HepG2 (cell line): ENCODE data around the gene SHF. TPM values are rescaled to one million over a fixed set of nuclear protein-coding genes. Genes with fewer than 3 reads are reported as not detected.

ENCODE experiments used
- ATAC-seq: fragments of 200-7000 bp; cut with Tn5 transposase; 3 replicates; pipeline ENCODE4 v1.9.1; 2020; ENCODE audit warnings: mild to moderate bottlenecking, moderate library complexity
- BruUV-seq: library from RNA; stranded (reverse); fragments of 400-500 nt; replicated peaks from 2 replicates; lab custom pipeline; 2021; lab: Mats Ljungman, UMichigan
- CTCF ChIA-PET: fragments of 300-600 bp; formaldehyde crosslinking; extraction: SDS; loops from one replicate; lab custom pipeline; 2021; ENCODE audit warnings: low total read pairs, inconsistent platforms, low intra/inter-chr PET ratio; lab: Yijun Ruan, JAX
- POLR2A ChIA-PET: fragments of 350-600 bp; sonication (Branson Sonifier 250); formaldehyde crosslinking; loops from one replicate; lab custom pipeline; 2020; ENCODE audit warnings: antibody characterized with exemption, inconsistent platforms; lab: Yijun Ruan, JAX
- DNase-seq: peaks from one replicate; pipeline ENCODE4 v3.0.0-alpha.2; 2015; ENCODE audit warnings: low spot score
- FAIRE-seq: peaks from 3 replicates; lab custom pipeline; 2011; peaks lifted over from hg19 to GRCh38; lab: Jason Lieb, UNC
- H2AFZ ChIP-seq: one replicate; pipeline ENCODE4 v1.6.1; 2011; ENCODE audit warnings: low read length, inconsistent platforms
- H3K27ac ChIP-seq: fragments of 300-600 bp; 3 replicates; pipeline ENCODE4 v1.8.0; 2011; ENCODE audit warnings: mixed run types, mild to moderate bottlenecking, mixed read lengths, low read length, inconsistent platforms; ENCODE audit not compliant: insufficient read depth; ENCODE audit errors: extremely low read length
- H3K27me3 ChIP-seq, 2 experiments: fragments of 200-600 bp in 1 of 2; 2 replicates in 1 of 2; 3 replicates in 1 of 2; pipeline versions ENCODE4 v1.6.0 to v1.8.0; 2011; ENCODE audit warnings: low read length in 2 of 2, mild to moderate bottlenecking in 2 of 2, moderate library complexity in 2 of 2, inconsistent platforms in 1 of 2; ENCODE audit not compliant: insufficient read depth in 2 of 2, control insufficient read depth in 1 of 2
- H3K36me3 ChIP-seq, 2 experiments: fragments of 200-600 bp in 1 of 2; replicated peaks in 1 of 2; 2 replicates in 1 of 2; 3 replicates in 1 of 2; pipeline versions ENCODE4 v1.5.1 to v1.8.0; 2011; ENCODE audit warnings: low read length in 2 of 2, inconsistent platforms in 1 of 2; ENCODE audit not compliant: insufficient read depth in 2 of 2, control insufficient read depth in 1 of 2
- H3K4me1 ChIP-seq: 2 replicates; pipeline ENCODE4 v1.5.1; 2012; ENCODE audit warnings: low read length, inconsistent platforms; ENCODE audit not compliant: insufficient read depth
- H3K4me2 ChIP-seq: 2 replicates; pipeline ENCODE4 v1.6.0; 2011; ENCODE audit warnings: low read depth, low read length, inconsistent platforms
- H3K4me3 ChIP-seq, 3 experiments: fragments of 200-600 bp in 1 of 3; sonication (generic), shearing (Covaris generic) in 1 of 3; replicated peaks in 1 of 3; 2 replicates each; pipeline ENCODE4 v1.5.1; 2011 to 2016; ENCODE audit warnings: low read length in 3 of 3, inconsistent platforms in 2 of 3, low read depth in 2 of 3, mild to moderate bottlenecking in 2 of 3, control low read depth in 1 of 3, mixed read lengths in 1 of 3; ENCODE audit not compliant: insufficient read depth in 1 of 3
- H3K79me2 ChIP-seq: one replicate; pipeline ENCODE4 v1.6.1; 2011; ENCODE audit warnings: low read length, inconsistent platforms; ENCODE audit not compliant: insufficient read depth
- H3K9ac ChIP-seq: 2 replicates; pipeline ENCODE4 v1.6.0; 2011; ENCODE audit warnings: mild to moderate bottlenecking, low read depth, low read length, inconsistent platforms; ENCODE audit not compliant: insufficient read depth
- H3K9me3 ChIP-seq: 2 replicates; pipeline ENCODE4 v1.5.1; 2012; ENCODE audit warnings: mild to moderate bottlenecking, low read length
- H4K20me1 ChIP-seq: 2 replicates; pipeline ENCODE4 v1.6.0; 2011; ENCODE audit warnings: inconsistent platforms, mild to moderate bottlenecking, low read length, moderate library complexity; ENCODE audit not compliant: insufficient read depth
- IRF9 ChIP-seq: sonication (generic); formaldehyde crosslinking; IDR thresholded peaks from 2 replicates; pipeline ENCODE4 v1.8.0; 2022; ENCODE audit warnings: missing genetic modification reagents, mild to moderate bottlenecking, borderline replicate concordance
- ZKSCAN5 ChIP-seq: sonication (generic); formaldehyde crosslinking; IDR thresholded peaks from 2 replicates; pipeline ENCODE4 v1.5.1; 2020; ENCODE audit warnings: mild to moderate bottlenecking, missing genetic modification reagents
- ZNF121 ChIP-seq: sonication (generic); formaldehyde crosslinking; IDR thresholded peaks from 2 replicates; pipeline ENCODE4 v1.5.0; 2020; ENCODE audit warnings: mild to moderate bottlenecking, missing genetic modification reagents
- ZNF703 ChIP-seq: sonication (generic); formaldehyde crosslinking; IDR thresholded peaks from 2 replicates; pipeline ENCODE4 v1.5.1; 2020; ENCODE audit warnings: missing genetic modification reagents, mild to moderate bottlenecking, moderate library complexity, borderline replicate concordance
- WGBS: methylation state at CpG from one replicate; pipeline ENCODE4 v1.1.6; 2017; ENCODE audit warnings: low lambda C conversion rate; 5-methylcytosine and 5-hydroxymethylcytosine counted together
- in situ Hi-C: cut with HindIII; loops from 2 replicates; pipeline ENCODE4 v1.10.0; 2017; ENCODE audit warnings: low pct_unique_long_range_greater_than_20kb; ENCODE audit not compliant: extremely low pct_ligation_motif_present
- intact Hi-C: fragments of 100-400 bp; cut with micrococcal nuclease; formaldehyde crosslinking; loops from one replicate; pipeline ENCODE4 v1.10.0; 2022; ENCODE audit not compliant: unreplicated experiment
- polyA plus RNA-seq, 8 experiments: library from polyadenylated mRNA; depleted of rRNA in 3 of 8; stranded (reverse) in 7 of 8; unstranded in 1 of 8; fragments of >200 nt; fragmentation: Illumina TruSeq in 4 of 8; extraction: Trizol in 4 of 8; gene quantifications; 2 replicates each; pipeline versions ENCODE4 v1.2.1 to v1.2.3, GENCODE V29; 2011 to 2016; ENCODE audit warnings: low read depth in 4 of 8, missing spikeins in 1 of 8, mixed read lengths in 1 of 8; ENCODE audit not compliant: insufficient read depth in 1 of 8
- total RNA-seq, 5 experiments: library from RNA; depleted of rRNA; stranded (reverse); fragments of >200 nt; fragmentation: Illumina TruSeq; extraction: Trizol; gene quantifications; 2 replicates each; pipeline ENCODE4 v1.2.3, GENCODE V29; 2016; ENCODE audit warnings: low read depth in 1 of 5

Gene SHF
- total and polyA plus RNA-seq, 2 of the 13 experiments (the other 11 are each of a cell fraction or from before 2014, with no cell fraction given) = 20.9 to 25.5 TPM

GRCh38 chr15:45130291-45131000 is 57.3 kb downstream of the SHF start:
- Histone ChIP-seq H3K27me3 (peaks cover 2 to 17% of the 10 kb centered on the region in 2 experiments; a peak in 4 of 5 replicates), H3K36me3 (no peaks in the 10 kb centered on the region), H3K27ac (no peak overlapping the region), H3K79me2 (no peaks in the 10 kb centered on the region), H3K4me1 (peaks cover 25% of the 10 kb centered on the region), H2AFZ (no peak overlapping the region), H3K4me2 (no peak overlapping the region), H3K9me3 (no peaks in the 10 kb centered on the region), H3K9ac (no peak overlapping the region), H3K4me3 (no peak overlapping the region), H4K20me1 (no peaks in the 10 kb centered on the region)
- in situ Hi-C loops = no loop called here
- intact Hi-C loops = no loop called here
- FAIRE-seq (no peak), DNase-seq (no peak), ATAC-seq (no peak)
- ChIA-PET CTCF (no interaction called here), POLR2A (no interaction called here)
- WGBS = 71% methylated on average over 4 of the region's 7 CpGs
- BruUV-seq = no TSS peak
- TF ChIP-seq IRF9 (CRISPR knock-in tag) (no peak), ZNF121 (CRISPR knock-in tag) (0 out of 2 replicates have a peak, but pooled peaks have one; percentile 17)

- H3K9me3 ChIP-seq = no peaks in the 10 kb centered on the region
- FAIRE-seq = no peak
- no peaks in the 10 kb centered on the region for H3K79me2 ChIP-seq
- H2AFZ ChIP-seq = no peak within 1 kb of the TSS
- no peaks in the 10 kb centered on the region for H3K36me3 ChIP-seq
- TF ChIP-seq ZNF703 (CRISPR knock-in tag) = no peak
- no peak for TF ChIP-seq ZKSCAN5
- H3K9ac ChIP-seq = no peak within 1 kb of the TSS
- ChIA-PET POLR2A (no interaction called here), CTCF (no interaction called here)
- no peak within 1 kb of the TSS for H3K4me2 ChIP-seq
- WGBS = 78% methylated on average over 37 of the region's 46 CpGs
- H3K27me3 ChIP-seq = peaks cover 2 to 18% of the 10 kb centered on the region in 2 experiments; a peak in 4 of 5 replicates
- H4K20me1 ChIP-seq = no peaks in the 10 kb centered on the region
- DNase-seq = no peak
- ATAC-seq = no peak
- no peak within 1 kb of the TSS for H3K4me3 ChIP-seq
- no TSS peak for BruUV-seq
- H3K4me1 ChIP-seq = peaks cover 25% of the 10 kb centered on the region
- in situ Hi-C loops = loop anchor here (10.0 kb wide), 2 partner anchors 65 to 165 kb away; no protein-coding TSS in a partner anchor
- intact Hi-C loops = no loop called here
- no peak within 1 kb of the TSS for H3K27ac ChIP-seq
Observed at GRCh38 chr15:45129651-45130129, 58.1 kb downstream of the SHF start, which contains the start of the genes DUOX1 and DUOXA1. Gene DUOX1 (plus strand): TSS chr15:45129994. CDS start chr15:45131967, 1,973 bp downstream. Gene DUOXA1 (minus strand): TSS chr15:45129879. CDS start chr15:45123014, 6,865 bp downstream.
